Left colon (tissue), 2 donors: ENCODE measurements around the gene SMOC2. TPM values are rescaled to one million over a fixed set of nuclear protein-coding genes. Genes with fewer than 3 reads are reported as not detected.
"Not testable (repeated sequence)": the region's sequence is repeated elsewhere in the genome, so short reads cannot be mapped to it uniquely, and the experiment has no call there.

Source experiments
- ATAC-seq: fragments of 200-7000 bp; cut with Tn5 transposase; one replicate; pipeline ENCODE4 v1.9.1; 2020; ENCODE audit warnings: mild to moderate bottlenecking, moderate library complexity
- DNase-seq, 2 donors: peaks; one replicate each; pipeline ENCODE4 v3.0.0-alpha.2; 2020
- intact Hi-C, 2 donors: fragments of 100-400 bp; cut with DNase I in 1 of 2; cut with micrococcal nuclease in 1 of 2; formaldehyde crosslinking; loops; one replicate each; pipeline versions ENCODE4 v1.11.2 to v1.14.0; 2022; cut with DNase I, micrococcal nuclease
- total RNA-seq, 2 donors: library from RNA; stranded (reverse); fragmentation: NEBNext Ultra II Directional; extraction: Animal tissue kit (Norgen Biotek cat#: 25700); gene quantifications; one replicate each; pipeline ENCODE4 v1.2.1, GENCODE V29; 2021
- donor health status: DM: no; HTN: no; CAD: no.
- donor health status: DM: yes; HTN: yes; CAD: no.

Gene SMOC2
- total RNA-seq, 2 donors from 2014 or later, result 14.4 to 18.9 TPM

DNA sequence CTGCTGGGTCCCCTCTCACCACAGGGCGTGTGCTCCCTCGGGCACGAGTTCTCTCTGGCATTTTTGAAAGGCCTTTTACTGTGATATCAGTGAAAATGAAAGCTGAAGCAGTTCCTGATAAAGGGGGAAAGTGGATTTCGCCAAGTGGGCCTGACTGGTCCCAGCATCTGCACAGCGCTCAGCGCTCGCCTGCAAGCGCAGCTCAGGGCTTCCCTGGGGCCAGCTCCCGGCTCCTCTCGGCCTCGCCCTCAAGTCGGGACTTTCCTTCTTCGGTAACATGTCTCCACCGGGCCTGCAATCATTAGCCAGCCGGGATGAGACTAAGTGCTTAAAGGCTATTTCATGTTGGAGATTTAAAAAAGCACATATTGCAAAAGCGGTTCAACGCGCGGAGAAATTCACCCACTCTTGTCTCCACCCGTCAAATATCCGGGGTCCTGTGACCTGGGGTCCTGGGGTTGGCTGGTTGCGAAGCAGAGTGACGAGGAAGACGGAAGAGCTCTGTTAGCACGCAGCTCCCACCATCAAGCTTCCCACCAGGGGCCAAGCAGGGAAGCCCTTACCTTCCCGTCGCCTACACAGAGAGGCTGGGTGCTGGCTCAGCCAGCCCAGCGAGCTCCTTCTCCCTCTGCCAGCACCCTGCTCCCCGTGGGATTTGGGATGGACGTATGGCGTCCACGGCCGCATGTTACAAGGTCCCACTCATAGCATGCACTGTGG lies 114.1 kb downstream of the SMOC2 start:
- DNase-seq (no peak), ATAC-seq (no peak)
- intact Hi-C loops, result no loop called here

DNA sequence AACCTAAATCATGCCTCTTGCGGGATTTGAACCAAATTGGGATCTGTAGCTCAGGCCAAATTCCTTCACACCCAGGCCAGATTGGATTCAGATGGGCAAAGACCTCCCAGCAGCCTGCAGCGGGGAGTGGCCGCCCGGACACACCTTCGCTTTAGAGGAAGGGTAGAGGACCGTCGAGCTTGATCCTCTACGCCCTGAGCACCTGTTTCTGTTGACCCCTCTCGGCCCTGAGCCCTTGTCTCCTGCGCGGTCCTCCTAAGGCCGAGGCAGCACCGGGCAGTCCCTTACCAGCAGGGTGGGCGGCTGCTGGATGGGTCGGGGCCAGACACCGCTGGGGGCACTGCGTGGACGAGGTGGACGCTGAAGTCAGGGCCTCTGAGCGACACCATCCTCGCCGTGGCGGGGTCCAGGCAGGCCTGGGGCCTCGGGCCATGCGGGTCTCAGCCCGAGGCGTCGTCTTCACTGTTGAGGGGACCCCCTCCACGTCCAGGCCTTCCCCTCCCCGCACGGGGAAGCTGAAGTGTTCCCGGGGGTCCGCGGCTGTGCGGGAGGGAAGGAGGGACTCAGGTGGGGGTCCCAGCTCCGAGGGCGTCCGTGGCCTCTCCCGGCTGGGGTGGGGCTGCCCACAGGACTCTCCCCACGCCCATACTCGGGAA lies 114.8 kb downstream of the SMOC2 start:
- ATAC-seq (no peak), DNase-seq (no peak)
- intact Hi-C loops, result no loop called here

DNA sequence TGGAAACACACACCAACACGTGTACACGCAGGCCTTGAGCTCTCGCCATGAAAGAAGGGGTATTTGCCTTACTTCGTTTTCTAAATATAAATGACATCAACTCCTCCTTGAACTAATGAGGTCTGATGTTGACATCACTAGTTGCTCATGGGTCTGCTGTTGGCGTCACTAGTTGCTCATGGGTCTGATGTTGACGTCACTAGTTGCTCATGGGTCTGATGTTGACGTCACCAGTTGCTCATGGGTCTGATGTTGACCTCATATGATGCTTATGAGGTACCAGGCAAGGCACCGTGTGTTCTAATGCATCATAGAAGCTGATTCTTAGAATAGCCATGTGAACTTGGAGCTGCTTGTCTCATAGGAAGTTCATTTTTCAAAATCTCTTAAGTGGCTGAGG lies 116.5 kb downstream of the SMOC2 start:
- intact Hi-C loops, result no loop called here
- DNase-seq, result no peak
- ATAC-seq, result no peak

DNA sequence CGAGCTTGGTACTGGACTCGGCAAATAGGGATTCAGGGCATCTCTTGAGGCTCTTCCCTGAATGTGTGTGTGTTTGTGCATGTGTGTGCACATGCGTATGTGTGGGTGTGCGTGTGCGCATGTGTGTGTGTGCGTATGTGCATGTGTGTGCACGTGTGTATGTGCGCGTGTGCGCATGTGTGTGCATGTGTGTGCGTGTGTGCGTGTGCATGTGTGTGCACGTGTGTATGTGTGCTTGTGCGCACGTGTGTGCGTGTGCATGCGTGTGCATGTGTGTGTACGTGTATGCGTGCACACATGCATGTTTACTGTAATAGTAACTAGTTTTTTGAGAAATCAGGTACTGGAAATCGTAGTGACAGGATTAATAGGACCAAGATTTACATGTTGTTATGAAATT lies 117.7 kb downstream of the SMOC2 start:
- intact Hi-C loops, result no loop called here
- no peak for ATAC-seq
- no peak for DNase-seq

DNA sequence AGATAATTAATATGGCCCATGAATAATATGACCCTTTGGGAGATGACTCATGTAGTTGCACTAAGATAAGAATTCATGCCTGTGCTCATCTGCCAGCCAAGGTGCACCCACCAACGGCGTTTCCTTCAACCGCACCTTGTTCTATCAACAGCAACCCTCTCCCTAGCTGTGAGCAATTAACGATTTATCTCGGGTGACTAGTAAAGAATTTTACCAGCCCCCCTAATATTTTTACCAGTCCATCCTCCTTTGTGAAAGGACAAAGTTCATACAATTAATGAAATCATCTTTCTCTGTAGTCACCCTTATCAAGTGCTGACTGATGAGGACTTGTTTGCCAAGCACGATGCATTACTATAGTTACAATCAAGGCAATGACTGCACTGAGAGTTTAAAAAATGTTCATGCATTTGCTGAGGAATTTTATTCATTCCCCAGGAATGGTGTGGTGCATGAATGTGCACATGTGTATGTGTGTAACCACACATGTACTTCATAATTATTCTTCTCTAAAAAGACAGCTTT lies 118.7 kb downstream of the SMOC2 start:
- no peak for ATAC-seq
- intact Hi-C loops, result no loop called here
- DNase-seq, result no peak

DNA sequence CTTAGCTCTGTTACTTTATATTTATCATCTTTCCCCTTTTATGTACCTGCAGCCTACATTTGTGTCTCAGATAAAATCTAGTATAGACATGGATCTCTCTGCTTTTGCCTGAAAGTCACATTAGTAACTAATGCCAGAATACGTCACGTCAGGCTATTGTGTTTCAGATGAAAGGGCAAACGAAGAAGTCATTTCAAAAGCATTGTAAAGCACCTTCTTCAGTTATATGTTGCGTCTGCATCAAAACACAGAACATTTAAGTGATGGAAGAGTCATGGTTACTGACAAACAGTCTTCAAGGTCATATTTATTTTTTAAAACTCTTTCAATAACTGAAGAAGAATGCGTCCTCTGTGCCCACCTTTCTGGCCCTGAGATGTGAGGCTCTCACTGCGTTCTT lies 119.1 kb downstream of the SMOC2 start:
- no peak for ATAC-seq
- intact Hi-C loops, result no loop called here
- DNase-seq, result no peak

DNA sequence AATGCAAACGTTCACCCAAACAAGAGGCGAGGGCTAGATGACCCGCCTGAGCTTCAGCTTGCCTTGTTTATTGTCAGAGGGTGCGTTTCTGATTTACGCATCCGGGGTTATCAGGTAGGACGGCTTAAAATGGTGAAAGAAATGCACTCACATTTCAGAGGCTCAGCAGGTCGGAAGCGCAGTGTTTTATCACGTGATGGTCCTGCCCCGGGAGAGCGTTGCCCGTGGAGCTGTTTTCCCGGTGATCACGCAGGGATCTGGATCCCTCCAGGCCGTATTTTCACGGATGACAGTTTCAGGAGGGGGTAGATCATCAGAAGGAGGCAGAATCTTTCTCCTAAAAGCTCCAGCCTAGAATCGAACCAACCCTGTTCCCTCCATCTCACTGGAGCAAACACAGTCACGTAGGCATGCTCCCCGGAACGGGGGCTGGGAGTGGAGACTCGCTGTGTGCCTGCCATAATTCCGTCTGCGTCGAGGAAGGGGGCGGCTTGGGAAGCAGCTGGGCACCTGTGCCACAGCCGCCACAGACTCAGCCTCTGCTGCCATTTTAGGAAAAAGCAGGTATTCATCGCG lies 121.7 kb downstream of the SMOC2 start:
- no peak for ATAC-seq
- intact Hi-C loops, result no loop called here
- no peak for DNase-seq

DNA sequence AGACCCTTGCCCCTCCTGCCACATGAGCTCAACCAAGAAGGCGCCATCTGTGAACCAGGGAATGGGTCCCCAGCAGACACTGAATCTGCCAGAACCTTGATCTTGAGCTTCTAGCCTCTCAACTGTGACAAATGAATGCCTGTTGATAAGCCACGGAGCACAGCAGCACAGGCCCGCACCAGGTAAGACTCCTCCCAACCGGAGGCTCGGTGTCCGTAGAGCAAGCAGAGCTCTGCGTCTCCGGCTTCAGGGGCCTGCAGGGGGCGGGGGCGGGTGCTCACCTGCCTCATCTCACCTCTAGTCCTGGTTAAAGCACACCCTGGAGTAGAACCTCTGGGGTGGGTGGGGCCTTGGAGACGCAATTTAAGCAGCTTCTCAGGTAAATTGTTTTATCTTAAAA lies 122.7 kb downstream of the SMOC2 start:
- ATAC-seq, result no peak
- DNase-seq, result no peak
- intact Hi-C loops, result no loop called here

DNA sequence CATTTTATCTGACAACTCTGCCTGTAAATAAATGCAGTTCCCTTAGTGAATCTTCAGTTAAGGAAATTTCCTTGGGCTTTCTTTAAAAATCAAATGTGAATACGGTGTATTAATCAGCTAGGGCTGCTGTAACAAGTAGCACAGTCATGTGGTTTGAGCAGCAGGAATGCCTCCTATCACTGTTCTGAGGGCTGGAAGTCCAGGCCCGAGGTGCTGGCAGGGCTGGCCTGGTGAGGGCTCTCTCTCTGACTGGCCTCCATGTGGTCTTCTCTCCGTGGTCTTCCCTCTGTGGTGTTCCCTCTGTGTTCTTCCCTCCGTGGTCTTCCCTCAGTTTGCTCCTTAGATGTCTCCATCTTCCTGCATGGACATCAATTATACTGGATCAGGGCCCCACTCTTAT lies 124.1 kb downstream of the SMOC2 start:
- ATAC-seq, result no peak
- intact Hi-C loops, result no loop called here
- DNase-seq, result no peak

DNA sequence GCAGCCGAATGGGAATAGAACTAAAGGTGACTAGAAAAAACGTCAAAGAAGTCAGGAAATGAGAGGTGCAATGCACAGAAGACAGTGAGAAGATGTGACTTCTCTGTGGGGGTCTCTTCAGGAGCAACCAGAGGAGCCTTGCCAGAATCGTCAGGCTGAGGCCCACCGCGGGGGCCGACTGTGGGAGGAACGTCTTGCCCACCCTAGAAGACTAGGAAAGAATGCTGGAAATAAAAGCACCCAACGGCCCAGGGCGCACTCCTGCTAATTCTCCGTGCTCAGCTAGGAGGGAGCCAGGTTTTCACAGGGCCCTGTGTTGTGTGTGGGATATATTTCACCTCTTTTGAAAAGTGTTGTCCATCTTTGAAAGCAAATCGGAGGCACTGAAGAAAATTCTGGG lies 129.2 kb downstream of the SMOC2 start:
- no peak for ATAC-seq
- DNase-seq, result no peak
- intact Hi-C loops, result no loop called here

DNA sequence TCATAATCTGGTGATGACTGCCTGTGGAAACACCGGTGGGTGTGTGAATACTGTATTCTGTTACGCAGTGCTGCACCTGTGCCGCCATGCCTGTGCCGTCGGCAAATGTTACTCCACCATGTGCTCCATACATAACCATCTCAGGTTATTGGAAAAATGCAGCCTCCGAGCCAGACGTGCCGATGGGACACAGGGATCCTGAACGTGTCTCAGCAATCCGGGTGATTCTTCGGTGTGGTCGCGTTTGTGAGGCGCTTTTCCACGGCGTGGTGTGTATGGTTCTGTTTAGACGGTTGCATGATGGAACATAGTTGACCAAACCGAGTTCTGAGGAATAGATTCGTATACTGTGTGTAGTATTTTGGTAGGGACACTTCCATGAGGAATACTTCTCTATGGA lies 130.3 kb downstream of the SMOC2 start:
- ATAC-seq (no peak), DNase-seq (no peak)
- intact Hi-C loops, result no loop called here

DNA sequence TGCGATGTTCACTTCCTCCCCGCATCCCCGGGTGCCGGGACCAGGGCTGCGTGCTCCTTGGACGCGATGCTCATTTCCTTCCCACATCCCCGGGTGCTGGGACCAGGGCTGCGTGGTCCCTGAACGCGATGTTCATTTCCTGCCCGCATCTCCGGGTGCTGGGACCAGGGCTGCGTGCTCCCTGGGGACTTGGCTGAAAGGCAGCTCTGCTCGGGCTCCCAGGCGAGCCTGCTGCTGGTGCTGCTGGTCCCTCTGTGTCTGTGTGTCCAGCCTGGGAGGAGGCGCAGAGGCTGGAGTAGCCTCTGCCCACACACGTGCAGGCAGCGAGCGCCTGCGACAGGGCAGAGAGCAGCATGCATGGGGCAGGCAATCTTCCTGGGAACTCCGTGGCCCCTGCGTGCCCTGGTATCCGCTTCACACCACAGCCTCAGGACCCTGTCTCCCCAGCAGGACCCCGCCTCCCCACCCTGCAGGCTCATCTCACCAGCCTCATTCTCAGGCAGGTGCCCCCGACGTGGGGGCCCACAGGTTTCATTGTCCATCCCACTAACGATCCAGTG lies 132.4 kb downstream of the SMOC2 start:
- intact Hi-C loops, ATAC-seq, DNase-seq: not testable (repeated sequence)

DNA sequence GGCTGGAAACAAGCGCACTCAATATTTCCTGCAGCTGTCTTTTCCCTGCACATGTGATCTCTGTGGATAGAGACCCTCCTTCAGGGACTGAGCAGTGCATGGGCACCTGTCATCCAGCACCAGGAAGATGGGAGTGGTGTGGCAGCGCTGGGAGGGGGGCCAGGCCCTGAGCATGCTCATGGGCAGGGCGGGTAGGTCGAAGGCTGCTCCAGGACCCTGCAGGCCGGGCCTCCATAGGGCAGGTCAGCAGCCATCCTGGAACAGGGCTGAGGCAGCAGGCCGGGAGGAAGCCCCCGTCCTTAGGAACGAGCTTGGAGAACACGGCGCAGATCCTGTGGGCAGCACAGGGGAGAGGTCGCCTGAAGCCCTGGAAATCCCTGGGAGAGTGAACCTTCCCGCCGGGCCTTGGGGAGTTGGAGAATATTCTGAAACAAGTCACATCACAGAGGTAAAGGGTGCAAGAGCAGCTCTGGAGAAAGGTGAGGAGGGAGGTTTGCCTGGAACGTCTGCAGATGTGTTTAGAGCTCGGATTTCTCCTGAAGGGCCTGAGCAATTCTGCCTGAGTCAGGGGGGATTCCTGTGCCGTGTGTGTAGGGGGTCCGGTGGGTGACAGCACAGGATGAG lies 133.2 kb downstream of the SMOC2 start:
- ATAC-seq, result no peak
- intact Hi-C loops, result no loop called here
- DNase-seq, result no peak

DNA sequence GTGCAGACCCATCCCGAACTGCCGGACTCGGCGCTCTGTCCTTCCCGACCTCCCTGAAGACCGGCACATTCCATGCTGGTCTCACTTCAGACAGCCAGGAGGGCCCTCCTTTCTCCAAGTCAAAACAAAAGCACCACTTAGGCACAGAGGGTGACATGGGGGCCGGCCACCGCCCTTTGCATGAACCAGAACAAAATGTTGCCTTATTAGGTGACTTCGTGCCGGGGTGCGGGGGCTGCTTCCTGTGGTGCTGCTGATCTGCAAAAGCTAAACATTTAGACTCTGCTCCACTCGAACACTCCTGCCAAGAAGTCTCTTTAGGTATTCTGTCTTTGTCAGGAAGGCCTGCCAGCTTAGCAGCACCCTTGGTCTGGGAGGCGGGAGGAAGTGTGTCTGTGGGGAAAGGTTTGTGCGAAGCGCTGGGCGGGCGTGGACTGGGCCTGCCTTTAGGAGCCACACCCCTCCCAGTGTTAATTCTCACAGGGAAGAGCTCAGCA lies 133.8 kb downstream of the SMOC2 start:
- intact Hi-C loops, result no loop called here
- ATAC-seq, result peak; percentile 97
- DNase-seq, result peak; percentile 65 to 73

DNA sequence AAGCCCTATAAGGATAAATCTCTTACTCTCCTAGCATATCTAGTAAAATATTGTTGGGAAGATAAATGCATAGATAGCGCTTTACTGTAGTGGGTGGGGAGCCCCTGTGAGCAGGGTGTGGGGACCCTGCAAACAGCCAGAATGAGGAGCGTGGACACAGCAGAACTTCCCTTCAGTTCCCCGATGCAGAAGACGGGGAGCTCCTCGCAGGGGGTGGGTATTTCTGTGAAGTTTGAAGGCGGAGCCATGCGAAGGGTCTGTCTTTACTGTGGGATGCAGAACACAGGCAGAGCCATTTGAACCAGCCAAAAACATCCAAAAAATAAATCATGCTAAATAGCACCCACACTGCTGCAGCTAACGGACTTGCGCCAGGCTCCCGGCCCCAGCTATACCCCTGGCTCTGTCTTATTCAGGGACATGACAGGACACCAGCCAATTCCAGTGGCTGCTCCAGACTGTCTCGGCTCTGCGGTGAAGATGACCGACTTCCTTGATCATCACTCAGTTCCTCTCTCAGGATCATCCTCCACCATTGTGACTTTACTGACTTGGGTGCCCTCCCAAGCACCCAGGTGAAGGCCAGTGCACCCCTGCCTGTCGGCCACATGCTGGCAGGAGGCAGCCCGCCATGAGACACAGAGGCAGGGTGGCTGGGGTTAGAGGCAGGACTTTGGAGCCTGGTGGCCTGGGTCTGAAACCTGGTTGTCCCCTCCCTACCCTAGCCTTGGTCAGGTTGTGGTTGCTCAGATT lies 134.5 kb downstream of the SMOC2 start:
- no peak for ATAC-seq
- DNase-seq, result no peak
- intact Hi-C loops, result no loop called here

DNA sequence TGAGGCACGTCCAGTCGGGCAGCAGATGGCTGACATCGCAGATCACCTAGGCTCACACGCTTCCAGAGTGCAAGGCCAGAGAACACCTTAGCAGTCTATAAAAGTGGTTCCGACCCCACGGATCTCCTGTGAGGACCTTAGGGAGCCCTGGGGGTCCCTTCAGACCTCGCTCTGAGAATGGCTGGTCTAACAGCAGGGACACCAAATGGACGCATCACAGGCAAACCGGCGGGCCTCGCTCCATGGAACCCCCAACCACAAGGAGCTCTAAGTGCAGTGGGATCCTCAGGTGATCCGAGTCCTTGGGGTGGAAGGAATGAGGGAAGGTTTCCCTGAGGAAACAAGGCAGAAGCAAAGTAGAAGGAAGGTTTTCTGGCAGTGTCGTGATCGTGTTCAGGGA lies 135.4 kb downstream of the SMOC2 start:
- intact Hi-C loops, result no loop called here
- ATAC-seq (no peak), DNase-seq (no peak)

DNA sequence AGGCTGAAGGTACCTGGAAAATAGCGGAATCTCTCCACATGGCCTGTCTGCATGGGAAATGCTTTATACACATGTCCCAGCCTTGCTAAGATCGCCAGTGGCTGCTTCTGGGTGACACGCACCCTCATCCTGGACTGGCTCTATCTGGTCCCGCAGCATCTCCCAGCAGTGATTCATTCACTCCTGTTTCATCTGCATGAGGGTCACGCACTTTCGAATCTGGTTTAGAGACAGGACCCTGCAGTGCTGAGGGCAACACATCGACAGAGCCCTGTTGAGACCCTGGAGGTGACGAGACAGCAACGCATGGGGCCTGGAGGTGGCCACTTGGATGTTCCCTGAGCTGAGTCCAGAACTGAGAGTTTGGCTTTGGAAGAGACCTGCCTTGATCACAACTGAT lies 136.5 kb downstream of the SMOC2 start:
- intact Hi-C loops, result no loop called here
- DNase-seq (no peak), ATAC-seq (no peak)

DNA sequence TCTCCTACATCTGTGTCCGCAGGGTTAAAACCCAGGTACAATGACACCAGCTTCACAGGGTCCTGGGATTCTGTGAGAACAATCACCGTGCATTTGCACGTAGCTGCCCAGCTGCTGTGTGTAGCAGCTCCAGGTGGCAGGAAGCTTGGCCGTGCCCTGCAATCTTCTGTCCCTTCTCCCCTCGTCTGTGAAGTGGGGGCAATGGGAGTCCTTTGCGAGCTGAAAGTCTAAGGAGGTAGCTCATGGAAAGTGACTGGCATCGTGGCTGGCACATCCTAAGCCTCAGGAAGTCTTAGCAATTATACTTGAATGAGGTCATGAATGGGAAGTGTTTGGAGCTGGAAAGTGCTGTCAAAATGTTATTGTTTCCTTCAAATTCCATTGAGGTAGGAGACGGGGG lies 137.1 kb downstream of the SMOC2 start:
- ATAC-seq (no peak), DNase-seq (no peak)
- intact Hi-C loops, result no loop called here

DNA sequence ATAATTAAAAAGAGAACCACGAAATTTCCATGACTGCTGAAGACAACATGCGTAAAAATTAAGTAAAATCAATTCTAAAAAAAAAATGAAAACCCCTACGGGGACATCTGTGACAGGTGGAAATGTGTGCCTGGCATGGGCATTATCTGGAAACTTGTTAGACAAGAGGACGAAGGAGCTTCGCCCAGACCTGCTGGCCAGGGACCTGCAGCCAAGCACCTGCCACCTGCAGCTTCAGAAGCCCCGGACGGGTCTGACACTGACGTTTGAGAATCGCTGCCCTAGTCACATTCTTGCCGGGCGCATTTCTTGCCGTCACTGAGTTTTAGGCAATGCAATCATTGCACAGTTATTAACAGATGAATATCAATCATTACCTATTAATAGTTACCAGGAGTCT lies 140.3 kb downstream of the SMOC2 start:
- intact Hi-C loops, result no loop called here
- no peak for ATAC-seq
- no peak for DNase-seq
